ENCODE measurements around the gene CNGB1. TPM values are rescaled to one million over a fixed set of nuclear protein-coding genes. Genes with fewer than 3 reads are reported as not detected.

Gene CNGB1
- polyA plus RNA-seq, 1 donor (not counting 4 experiments of a cell fraction or from before 2014, with no cell fraction given), result 0.08 TPM

DNA sequence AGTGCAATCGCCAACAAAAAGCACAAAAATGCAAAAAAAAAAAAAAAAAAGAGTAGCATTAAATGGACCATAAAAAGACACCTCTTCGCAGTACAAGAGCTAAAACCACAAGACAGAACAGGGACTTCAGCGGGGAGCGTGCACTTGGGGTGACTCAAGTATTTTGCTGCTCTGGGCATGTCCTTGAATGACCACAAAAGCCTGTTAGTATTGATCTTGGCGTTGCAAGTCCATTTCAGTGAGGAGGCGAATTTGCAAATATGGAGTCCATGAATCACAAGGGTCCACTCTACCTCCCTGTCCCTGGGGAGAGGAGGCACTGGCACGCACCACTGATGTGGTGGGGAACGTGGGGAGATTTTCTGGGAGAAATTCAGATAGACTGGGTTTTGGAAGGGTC lies 78.9 kb downstream of the CNGB1 start:
- DNase-seq (ENCODE audit: low read depth, low spot score), result no peak
- no peak overlapping the region for H3K9ac ChIP-seq (ENCODE audit: control insufficient read depth, extremely low read depth, insufficient read depth, low read length)
- no peaks in the 10 kb centered on the region for H4K20me1 ChIP-seq (ENCODE audit: control insufficient read depth, extremely low read depth, insufficient read depth, low read length)
- no peak overlapping the region for H3K27ac ChIP-seq (ENCODE audit: control insufficient read depth, insufficient read depth, low read length)
- no peak for FAIRE-seq
- dilution Hi-C loops (cut with MboI; ENCODE audit: extremely low pct_ligation_motif_present, low sequenced_read_pairs), result no loop called here
- no peaks in the 10 kb centered on the region for H3K27me3 ChIP-seq (ENCODE audit: control insufficient read depth, extremely low read depth, insufficient read depth, low read length)
- no peak overlapping the region for H3K4me3 ChIP-seq (ENCODE audit: control insufficient read depth in 2 of 3, extremely low read depth in 1 of 3, insufficient read depth in 2 of 3, low read depth in 1 of 3, low read length in 3 of 3)
- H3K9me3 ChIP-seq (ENCODE audit: control insufficient read depth, low read depth, low read length), result no peaks in the 10 kb centered on the region
- H3K36me3 ChIP-seq (ENCODE audit: control insufficient read depth in 2 of 2, extremely low read depth in 1 of 2, insufficient read depth in 2 of 2, low read length in 2 of 2), result no peaks in the 10 kb centered on the region
- H2AFZ ChIP-seq (ENCODE audit: control insufficient read depth, low read length), result no peak overlapping the region
- no peaks in the 10 kb centered on the region for H3K79me2 ChIP-seq (ENCODE audit: control insufficient read depth, insufficient read depth, low read length)
- H3K4me1 ChIP-seq (ENCODE audit: control insufficient read depth, extremely low read depth, insufficient read depth, low read length), result peaks cover 9% of the 10 kb centered on the region
- no peaks in the 10 kb centered on the region for H3K9me1 ChIP-seq (ENCODE audit: control insufficient read depth, extremely low read depth, insufficient read depth, low read length)
- TF ChIP-seq EZH2 (IDR thresholded peaks at IDR 0.05; ENCODE audit: low read length), result no peak
- TF ChIP-seq, protein P1, sequence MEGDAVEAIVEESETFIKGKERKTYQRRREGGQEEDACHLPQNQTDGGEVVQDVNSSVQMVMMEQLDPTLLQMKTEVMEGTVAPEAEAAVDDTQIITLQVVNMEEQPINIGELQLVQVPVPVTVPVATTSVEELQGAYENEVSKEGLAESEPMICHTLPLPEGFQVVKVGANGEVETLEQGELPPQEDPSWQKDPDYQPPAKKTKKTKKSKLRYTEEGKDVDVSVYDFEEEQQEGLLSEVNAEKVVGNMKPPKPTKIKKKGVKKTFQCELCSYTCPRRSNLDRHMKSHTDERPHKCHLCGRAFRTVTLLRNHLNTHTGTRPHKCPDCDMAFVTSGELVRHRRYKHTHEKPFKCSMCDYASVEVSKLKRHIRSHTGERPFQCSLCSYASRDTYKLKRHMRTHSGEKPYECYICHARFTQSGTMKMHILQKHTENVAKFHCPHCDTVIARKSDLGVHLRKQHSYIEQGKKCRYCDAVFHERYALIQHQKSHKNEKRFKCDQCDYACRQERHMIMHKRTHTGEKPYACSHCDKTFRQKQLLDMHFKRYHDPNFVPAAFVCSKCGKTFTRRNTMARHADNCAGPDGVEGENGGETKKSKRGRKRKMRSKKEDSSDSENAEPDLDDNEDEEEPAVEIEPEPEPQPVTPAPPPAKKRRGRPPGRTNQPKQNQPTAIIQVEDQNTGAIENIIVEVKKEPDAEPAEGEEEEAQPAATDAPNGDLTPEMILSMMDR (optimal IDR thresholded peaks at IDR 0.05 in 1 of 3, IDR thresholded peaks at IDR 0.05 in 1 of 3, conservative IDR thresholded peaks at IDR 0.05 in 1 of 3; ENCODE audit: extremely low read depth in 1 of 3, insufficient read depth in 2 of 3, low read length in 3 of 3), result no peak
- no peak overlapping the region for H3K4me2 ChIP-seq (ENCODE audit: control insufficient read depth, extremely low read depth, insufficient read depth, low read depth, low read length)

DNA sequence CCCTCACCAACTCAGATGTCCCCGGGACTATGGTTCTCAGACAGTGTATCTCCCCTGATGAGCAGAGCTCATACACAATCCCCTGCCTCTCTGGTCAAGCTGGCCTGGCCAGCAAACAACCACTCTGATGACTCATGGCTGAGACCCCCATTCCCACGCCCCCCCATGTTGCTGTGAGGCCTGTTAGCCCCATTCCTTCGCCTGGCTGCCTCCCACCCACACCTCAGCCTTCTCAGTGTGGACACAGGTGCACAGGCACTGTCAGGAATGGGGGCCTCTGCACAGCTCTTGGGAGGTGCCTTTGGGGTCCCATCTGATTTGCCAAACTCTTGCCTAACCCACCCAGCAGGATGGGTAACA lies 80.2 kb downstream of the CNGB1 start:
- Histone ChIP-seq H4K20me1 (ENCODE audit: control insufficient read depth, extremely low read depth, insufficient read depth, low read length) (no peaks in the 10 kb centered on the region), H3K79me2 (ENCODE audit: control insufficient read depth, insufficient read depth, low read length) (no peaks in the 10 kb centered on the region), H2AFZ (ENCODE audit: control insufficient read depth, low read length) (no peak overlapping the region), H3K9me1 (ENCODE audit: control insufficient read depth, extremely low read depth, insufficient read depth, low read length) (no peaks in the 10 kb centered on the region), H3K4me1 (ENCODE audit: control insufficient read depth, extremely low read depth, insufficient read depth, low read length) (peaks cover 9% of the 10 kb centered on the region), H3K27ac (ENCODE audit: control insufficient read depth, insufficient read depth, low read length) (no peak overlapping the region), H3K4me2 (ENCODE audit: control insufficient read depth, extremely low read depth, insufficient read depth, low read depth, low read length) (no peak overlapping the region), H3K4me3 (ENCODE audit: control insufficient read depth in 2 of 3, extremely low read depth in 1 of 3, insufficient read depth in 2 of 3, low read depth in 1 of 3, low read length in 3 of 3) (no peak overlapping the region), H3K9me3 (ENCODE audit: control insufficient read depth, low read depth, low read length) (no peaks in the 10 kb centered on the region), H3K9ac (ENCODE audit: control insufficient read depth, extremely low read depth, insufficient read depth, low read length) (no peak overlapping the region), H3K27me3 (ENCODE audit: control insufficient read depth, extremely low read depth, insufficient read depth, low read length) (no peaks in the 10 kb centered on the region), H3K36me3 (ENCODE audit: control insufficient read depth in 2 of 2, extremely low read depth in 1 of 2, insufficient read depth in 2 of 2, low read length in 2 of 2) (no peaks in the 10 kb centered on the region)
- no peak for TF ChIP-seq EZH2 (IDR thresholded peaks at IDR 0.05; ENCODE audit: low read length)
- TF ChIP-seq, protein P1 (optimal IDR thresholded peaks at IDR 0.05 in 1 of 3, IDR thresholded peaks at IDR 0.05 in 1 of 3, conservative IDR thresholded peaks at IDR 0.05 in 1 of 3; ENCODE audit: extremely low read depth in 1 of 3, insufficient read depth in 2 of 3, low read length in 3 of 3), result no peak
- dilution Hi-C loops (cut with MboI; ENCODE audit: extremely low pct_ligation_motif_present, low sequenced_read_pairs), result no loop called here
- DNase-seq (ENCODE audit: low read depth, low spot score) (no peak), FAIRE-seq (no peak)

Measured in keratinocyte (primary cell).